Chondrocyte (in vitro differentiated cells): ENCODE results near the gene ARL6IP5. TPM values are rescaled to one million over a fixed set of nuclear protein-coding genes. Genes with fewer than 3 reads are reported as not detected.

Source experiments
- DNase-seq: peaks from one replicate; pipeline ENCODE4 v3.0.0; 2021; ENCODE audit warnings: mixed read lengths, low spot score
- H3K27ac Mint-ChIP-seq: one replicate; pipeline ENCODE4 v1.8.0; 2021; ENCODE audit warnings: mild to moderate bottlenecking, moderate library complexity, mixed read lengths; ENCODE audit not compliant: unreplicated experiment
- H3K27me3 Mint-ChIP-seq: 2 replicates; pipeline ENCODE4 v1.8.0; 2021; ENCODE audit warnings: low read depth, mixed read lengths
- H3K36me3 Mint-ChIP-seq: 2 replicates; pipeline ENCODE4 v1.8.0; 2021; ENCODE audit warnings: low read depth, mixed read lengths
- H3K4me1 Mint-ChIP-seq: 2 replicates; pipeline ENCODE4 v1.8.0; 2021; ENCODE audit warnings: low read depth, mild to moderate bottlenecking, mixed read lengths
- H3K4me3 Mint-ChIP-seq: one replicate; pipeline ENCODE4 v1.8.0; 2021; ENCODE audit warnings: mild to moderate bottlenecking, moderate library complexity, mixed read lengths; ENCODE audit not compliant: unreplicated experiment
- H3K9me3 Mint-ChIP-seq: 2 replicates; pipeline ENCODE4 v1.8.0; 2021; ENCODE audit warnings: low read depth, mixed read lengths
- microRNA-seq: library from miRNA; unstranded; fragments of <30 nt; microRNA quantifications from one replicate; pipeline ENCODE4 v1.2.0, GENCODE V29; 2020; ENCODE audit warnings: borderline number of aligned reads
- total RNA-seq: library from RNA; stranded (reverse); gene quantifications from 3 replicates; pipeline ENCODE4 v1.2.1, GENCODE V29; 2021
- TF ChIP-seq, protein P1 (sequence below): fragments of 200-600 bp; sonication (generic); IDR thresholded peaks from 2 replicates; pipeline ENCODE4 v1.5.0; 2021; ENCODE audit warnings: antibody characterized with exemption, mild to moderate bottlenecking, moderate library complexity

Gene ARL6IP5
- total RNA-seq, 1 donor from 2014 or later: 120 TPM

DNA sequence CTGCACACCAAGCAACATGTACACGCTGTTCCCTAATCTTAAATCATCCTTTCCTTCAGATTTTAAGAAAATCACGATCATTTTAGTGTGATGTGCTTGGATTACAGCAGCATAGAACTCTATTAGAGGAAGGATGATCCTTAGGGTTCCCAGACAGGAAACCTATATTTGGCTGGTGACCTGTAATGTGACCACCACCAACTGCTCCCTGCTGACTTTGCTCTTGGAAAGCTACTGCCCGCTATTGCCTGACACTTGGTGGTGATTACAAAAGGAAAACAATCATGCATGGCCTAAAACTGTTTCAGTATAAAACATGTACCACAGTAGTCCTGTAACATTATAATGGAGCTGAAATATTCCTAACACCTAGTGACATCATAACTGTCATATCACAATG is 64.8 kb downstream of the ARL6IP5 start:
- Mint-ChIP-seq H3K36me3 (no peaks in the 10 kb centered on the region), H3K27me3 (peaks cover 12% of the 10 kb centered on the region), H3K9me3 (no peaks in the 10 kb centered on the region), H3K4me3 (no peak overlapping the region), H3K4me1 (no peaks in the 10 kb centered on the region), H3K27ac (no peak overlapping the region)
- TF ChIP-seq, protein P1, sequence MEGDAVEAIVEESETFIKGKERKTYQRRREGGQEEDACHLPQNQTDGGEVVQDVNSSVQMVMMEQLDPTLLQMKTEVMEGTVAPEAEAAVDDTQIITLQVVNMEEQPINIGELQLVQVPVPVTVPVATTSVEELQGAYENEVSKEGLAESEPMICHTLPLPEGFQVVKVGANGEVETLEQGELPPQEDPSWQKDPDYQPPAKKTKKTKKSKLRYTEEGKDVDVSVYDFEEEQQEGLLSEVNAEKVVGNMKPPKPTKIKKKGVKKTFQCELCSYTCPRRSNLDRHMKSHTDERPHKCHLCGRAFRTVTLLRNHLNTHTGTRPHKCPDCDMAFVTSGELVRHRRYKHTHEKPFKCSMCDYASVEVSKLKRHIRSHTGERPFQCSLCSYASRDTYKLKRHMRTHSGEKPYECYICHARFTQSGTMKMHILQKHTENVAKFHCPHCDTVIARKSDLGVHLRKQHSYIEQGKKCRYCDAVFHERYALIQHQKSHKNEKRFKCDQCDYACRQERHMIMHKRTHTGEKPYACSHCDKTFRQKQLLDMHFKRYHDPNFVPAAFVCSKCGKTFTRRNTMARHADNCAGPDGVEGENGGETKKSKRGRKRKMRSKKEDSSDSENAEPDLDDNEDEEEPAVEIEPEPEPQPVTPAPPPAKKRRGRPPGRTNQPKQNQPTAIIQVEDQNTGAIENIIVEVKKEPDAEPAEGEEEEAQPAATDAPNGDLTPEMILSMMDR: no peak
- no peak for DNase-seq

Small RNAs within 50 kb of the gene (microRNA-seq; reads per million reads assigned to microRNA genes)
- gene MIR3136: not detected

Other genes starting within 250 kb of the ARL6IP5 start
- gene TAFA4, start 152.4 kb upstream of the ARL6IP5 start, total RNA-seq: not detected in 3 replicates
- 28.9 to 35.5 TPM (median 34.4 TPM) in 3 replicates for gene EOGT, start 71.3 kb upstream of the ARL6IP5 start, total RNA-seq
- 37.7 to 53.3 TPM (median 40.4 TPM) in 3 replicates for gene TMF1, start 32.6 kb upstream of the ARL6IP5 start, total RNA-seq
- 58.3 to 70.7 TPM (median 63.1 TPM) in 3 replicates for gene UBA3, start 4.6 kb upstream of the ARL6IP5 start, total RNA-seq
- gene LMOD3, start 37.7 kb downstream of the ARL6IP5 start, total RNA-seq: not detected in 3 replicates